Astrocyte (in vitro differentiated cells and primary cell): ENCODE measurements around the gene COG5. TPM values are rescaled to one million over a fixed set of nuclear protein-coding genes. Genes with fewer than 3 reads are reported as not detected.

Source experiments
- DNase-seq: peaks from one replicate; pipeline ENCODE4 v3.0.0-alpha.2; 2010; ENCODE audit warnings: low read depth
- FAIRE-seq: peaks from 2 replicates; lab custom pipeline; 2011; peaks lifted over from hg19 to GRCh38; lab: Jason Lieb, UNC
- H2AFZ ChIP-seq: 2 replicates; pipeline ENCODE4 v1.6.0; 2012; ENCODE audit warnings: low read depth, low read length, inconsistent platforms
- H3K27ac ChIP-seq: 2 replicates; pipeline ENCODE4 v1.5.1; 2011; ENCODE audit warnings: low read depth, low read length, inconsistent platforms
- H3K27me3 ChIP-seq: 2 replicates; pipeline ENCODE4 v1.6.0; 2011; ENCODE audit warnings: low read length, inconsistent platforms; ENCODE audit not compliant: insufficient read depth
- H3K36me3 ChIP-seq: 2 replicates; pipeline ENCODE4 v1.5.1; 2011; ENCODE audit warnings: low read length, inconsistent platforms; ENCODE audit not compliant: insufficient read depth
- H3K4me1 ChIP-seq: 2 replicates; pipeline ENCODE4 v1.5.1; 2011; ENCODE audit warnings: low read length, inconsistent platforms; ENCODE audit not compliant: insufficient read depth
- H3K4me2 ChIP-seq: 2 replicates; pipeline ENCODE4 v1.6.0; 2012; ENCODE audit warnings: low read length, inconsistent platforms
- H3K4me3 ChIP-seq: 2 replicates; pipeline ENCODE4 v1.5.1; 2011; ENCODE audit warnings: low read depth, mild to moderate bottlenecking, low read length, inconsistent platforms; ENCODE audit not compliant: insufficient read depth
- H3K79me2 ChIP-seq: 2 replicates; pipeline ENCODE4 v1.6.0; 2012; ENCODE audit warnings: mild to moderate bottlenecking, low read length, inconsistent platforms; ENCODE audit not compliant: insufficient read depth
- H3K9ac ChIP-seq: 2 replicates; pipeline ENCODE4 v1.6.0; 2012; ENCODE audit warnings: mild to moderate bottlenecking, low read length, inconsistent platforms
- H3K9me3 ChIP-seq: 2 replicates; pipeline ENCODE4 v1.5.1; 2012; ENCODE audit warnings: low read depth, mild to moderate bottlenecking, low read length, inconsistent platforms; ENCODE audit not compliant: insufficient read depth
- H4K20me1 ChIP-seq: 2 replicates; pipeline ENCODE4 v1.6.0; 2012; ENCODE audit warnings: low read length, inconsistent platforms; ENCODE audit not compliant: insufficient read depth
- H3K27ac Mint-ChIP-seq: one replicate; pipeline ENCODE4 v1.8.0; 2021; ENCODE audit warnings: mild to moderate bottlenecking, mixed read lengths; ENCODE audit not compliant: unreplicated experiment
- H3K27me3 Mint-ChIP-seq: one replicate; pipeline ENCODE4 v1.8.0; 2021; ENCODE audit warnings: low read depth, mixed read lengths; ENCODE audit not compliant: unreplicated experiment
- H3K36me3 Mint-ChIP-seq: one replicate; pipeline ENCODE4 v1.8.0; 2021; ENCODE audit warnings: low read depth, mixed read lengths; ENCODE audit not compliant: unreplicated experiment
- H3K4me1 Mint-ChIP-seq: one replicate; pipeline ENCODE4 v1.8.0; 2021; ENCODE audit warnings: low read depth, mixed read lengths; ENCODE audit not compliant: unreplicated experiment
- H3K4me3 Mint-ChIP-seq: one replicate; pipeline ENCODE4 v1.8.0; 2021; ENCODE audit warnings: mild to moderate bottlenecking, moderate library complexity, mixed read lengths; ENCODE audit not compliant: unreplicated experiment
- H3K9me3 Mint-ChIP-seq: one replicate; pipeline ENCODE4 v1.8.0; 2021; ENCODE audit warnings: mild to moderate bottlenecking, mixed read lengths; ENCODE audit not compliant: unreplicated experiment
- EZH2 ChIP-seq: IDR thresholded peaks from 2 replicates; pipeline ENCODE4 v1.6.1; 2012; ENCODE audit warnings: mild to moderate bottlenecking, low read length, inconsistent platforms; ENCODE audit not compliant: insufficient read depth
- total RNA-seq: library from RNA; stranded (reverse); gene quantifications from 2 replicates; pipeline ENCODE4 v1.2.1, GENCODE V29; 2021
- TF ChIP-seq, protein P1 (sequence below): IDR thresholded peaks from 2 replicates; pipeline ENCODE4 v1.5.1; 2011; ENCODE audit warnings: low read depth, mild to moderate bottlenecking, inconsistent platforms, low read length, moderate library complexity; ENCODE audit not compliant: insufficient read depth

The COG5 gene
- total RNA-seq, 1 donor from 2014 or later = 57.1 TPM

DNA sequence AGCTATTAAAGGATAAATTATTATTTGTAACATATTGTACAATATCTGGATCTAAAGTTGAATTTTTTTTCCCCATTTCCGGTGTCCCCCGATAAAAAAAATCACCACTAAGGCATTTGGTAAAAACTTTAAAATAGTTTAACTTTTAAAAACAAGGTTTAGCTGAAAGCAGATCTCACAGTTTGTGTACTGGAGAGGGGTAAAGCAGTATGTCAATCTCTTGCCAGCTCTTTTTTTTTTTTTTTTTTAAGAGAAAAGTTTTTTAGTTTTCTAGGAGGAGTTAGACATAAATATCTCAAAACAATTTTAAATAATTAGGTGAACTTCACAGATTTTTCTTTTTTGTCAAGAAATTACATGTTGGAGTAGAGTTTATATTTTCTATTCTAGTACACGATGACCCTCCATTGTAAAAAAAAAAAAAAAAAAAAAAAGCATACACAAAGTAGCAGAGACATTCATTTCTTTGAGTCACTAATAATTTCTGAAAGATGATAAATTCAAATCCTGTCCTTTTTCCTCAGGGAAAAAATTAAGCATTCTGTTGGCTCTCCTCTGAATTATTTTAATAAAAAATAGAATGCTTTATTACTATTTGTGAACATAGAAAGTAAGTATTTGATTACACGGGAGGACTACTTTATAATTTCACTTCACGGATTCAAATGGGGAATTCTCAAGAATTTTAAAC, 396.8 kb downstream of the COG5 start:
- Histone ChIP-seq H2AFZ (peak overlapping the region; percentile 51), H3K9me3 (no peaks in the 10 kb centered on the region), H3K27ac (peak overlapping the region; percentile 99), H3K4me3 (peak overlapping the region; percentile 67), H3K9ac (peak overlapping the region; percentile 97), H3K4me1 (peaks cover 2% of the 10 kb centered on the region), H4K20me1 (peaks cover 16% of the 10 kb centered on the region), H3K27me3 (no peaks in the 10 kb centered on the region), H3K79me2 (peaks cover 18% of the 10 kb centered on the region), H3K4me2 (peak overlapping the region; percentile 95), H3K36me3 (no peaks in the 10 kb centered on the region)
- Mint-ChIP-seq H3K27me3 (no peaks in the 10 kb centered on the region), H3K27ac (peak overlapping the region; percentile 99), H3K4me1 (peaks cover 5% of the 10 kb centered on the region), H3K4me3 (peak overlapping the region; percentile 89), H3K36me3 (no peaks in the 10 kb centered on the region), H3K9me3 (no peaks in the 10 kb centered on the region)
- FAIRE-seq = no peak
- TF ChIP-seq, protein P1, sequence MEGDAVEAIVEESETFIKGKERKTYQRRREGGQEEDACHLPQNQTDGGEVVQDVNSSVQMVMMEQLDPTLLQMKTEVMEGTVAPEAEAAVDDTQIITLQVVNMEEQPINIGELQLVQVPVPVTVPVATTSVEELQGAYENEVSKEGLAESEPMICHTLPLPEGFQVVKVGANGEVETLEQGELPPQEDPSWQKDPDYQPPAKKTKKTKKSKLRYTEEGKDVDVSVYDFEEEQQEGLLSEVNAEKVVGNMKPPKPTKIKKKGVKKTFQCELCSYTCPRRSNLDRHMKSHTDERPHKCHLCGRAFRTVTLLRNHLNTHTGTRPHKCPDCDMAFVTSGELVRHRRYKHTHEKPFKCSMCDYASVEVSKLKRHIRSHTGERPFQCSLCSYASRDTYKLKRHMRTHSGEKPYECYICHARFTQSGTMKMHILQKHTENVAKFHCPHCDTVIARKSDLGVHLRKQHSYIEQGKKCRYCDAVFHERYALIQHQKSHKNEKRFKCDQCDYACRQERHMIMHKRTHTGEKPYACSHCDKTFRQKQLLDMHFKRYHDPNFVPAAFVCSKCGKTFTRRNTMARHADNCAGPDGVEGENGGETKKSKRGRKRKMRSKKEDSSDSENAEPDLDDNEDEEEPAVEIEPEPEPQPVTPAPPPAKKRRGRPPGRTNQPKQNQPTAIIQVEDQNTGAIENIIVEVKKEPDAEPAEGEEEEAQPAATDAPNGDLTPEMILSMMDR = no peak
- TF ChIP-seq EZH2 = no peak
- no peak for DNase-seq

DNA sequence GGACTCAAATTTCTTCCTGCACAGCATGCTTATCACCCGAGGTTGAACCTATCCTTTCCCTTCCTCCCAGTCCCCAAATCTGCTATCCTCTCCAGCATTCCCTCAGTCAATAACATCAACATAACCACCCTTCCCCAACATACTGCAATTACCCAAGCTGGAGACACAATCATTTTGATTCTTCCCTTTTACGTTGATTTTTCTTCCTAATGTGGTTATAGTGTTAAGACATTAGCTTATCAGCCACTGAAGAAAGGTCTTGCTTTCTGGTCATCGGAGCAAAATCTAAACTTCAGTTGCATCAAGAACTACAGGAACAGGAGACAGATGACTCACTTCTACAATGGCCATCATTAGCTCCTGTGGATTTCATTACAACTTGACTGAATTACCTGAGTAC, 398.4 kb downstream of the COG5 start:
- no peak overlapping the region for H3K27ac Mint-ChIP-seq
- no peak overlapping the region for H3K4me3 Mint-ChIP-seq
- H3K36me3 Mint-ChIP-seq = no peaks in the 10 kb centered on the region
- no peaks in the 10 kb centered on the region for H3K9me3 Mint-ChIP-seq
- peaks cover 6% of the 10 kb centered on the region for H4K20me1 ChIP-seq
- H3K4me1 ChIP-seq = peaks cover 2% of the 10 kb centered on the region
- no peaks in the 10 kb centered on the region for H3K27me3 Mint-ChIP-seq
- no peak for FAIRE-seq
- no peak for DNase-seq
- no peaks in the 10 kb centered on the region for H3K36me3 ChIP-seq
- no peak for TF ChIP-seq EZH2
- TF ChIP-seq, protein P1 = no peak
- H3K9ac ChIP-seq = no peak overlapping the region
- H3K4me3 ChIP-seq = no peak overlapping the region
- H3K79me2 ChIP-seq = peaks cover 5% of the 10 kb centered on the region
- H3K9me3 ChIP-seq = no peaks in the 10 kb centered on the region
- H3K27me3 ChIP-seq = no peaks in the 10 kb centered on the region
- H3K4me1 Mint-ChIP-seq = no peaks in the 10 kb centered on the region
- no peak overlapping the region for H2AFZ ChIP-seq
- H3K4me2 ChIP-seq = no peak overlapping the region
- H3K27ac ChIP-seq = no peak overlapping the region

DNA sequence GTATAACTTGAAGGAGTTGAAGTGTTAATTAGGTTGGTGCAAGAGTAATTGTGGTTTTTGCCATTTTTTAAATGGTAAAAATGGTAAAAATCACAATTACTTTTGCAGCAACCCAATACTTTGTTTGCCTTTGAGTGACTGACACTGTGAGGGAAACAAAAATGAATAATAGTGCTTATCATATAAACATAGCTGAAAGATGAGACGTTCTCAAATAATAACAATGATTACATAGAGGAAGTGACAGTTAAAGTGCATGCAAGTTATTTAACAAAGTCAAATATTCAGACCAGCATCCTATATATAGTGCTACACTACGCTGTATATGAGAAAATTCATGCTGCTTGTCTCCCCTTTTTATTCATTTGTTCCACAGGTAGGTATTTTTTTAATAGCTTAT, 399.6 kb downstream of the COG5 start:
- H3K27me3 ChIP-seq = no peaks in the 10 kb centered on the region
- H3K4me3 ChIP-seq = no peak overlapping the region
- no peaks in the 10 kb centered on the region for H3K27me3 Mint-ChIP-seq
- H3K4me1 ChIP-seq = peaks cover 2% of the 10 kb centered on the region
- FAIRE-seq (peak; percentile 17), DNase-seq (no peak)
- no peak overlapping the region for H3K27ac ChIP-seq
- H3K27ac Mint-ChIP-seq = no peak overlapping the region
- no peak overlapping the region for H2AFZ ChIP-seq
- H3K9me3 ChIP-seq = no peaks in the 10 kb centered on the region
- H3K9me3 Mint-ChIP-seq = no peaks in the 10 kb centered on the region
- TF ChIP-seq EZH2 = no peak
- no peak overlapping the region for H3K4me3 Mint-ChIP-seq
- H3K4me2 ChIP-seq = peak overlapping the region; percentile 3
- H3K79me2 ChIP-seq = no peaks in the 10 kb centered on the region
- H4K20me1 ChIP-seq = no peaks in the 10 kb centered on the region
- no peaks in the 10 kb centered on the region for H3K36me3 ChIP-seq
- no peak overlapping the region for H3K9ac ChIP-seq
- H3K36me3 Mint-ChIP-seq = no peaks in the 10 kb centered on the region
- no peaks in the 10 kb centered on the region for H3K4me1 Mint-ChIP-seq
